ENCODE results near the gene DIRAS1. TPM values are rescaled to one million over a fixed set of nuclear protein-coding genes. Genes with fewer than 3 reads are reported as not detected.

The DIRAS1 gene
- total RNA-seq, result 0.15 TPM in 1 of 2 replicates, not detected in the other

GRCh38 chr19:2720777-2721569, at the start of gene DIRAS1:
TSS of gene DIRAS1 (minus strand) at chr19:2721372. CDS start at chr19:2717806, 3,566 bp downstream.
- DNase-seq (ENCODE audit: low read depth), result no peak

- no peak for DNase-seq (ENCODE audit: low read depth)
Observed at GRCh38 chr19:2770055-2771013, 49.2 kb upstream of the DIRAS1 start.

GRCh38 chr19:2769218-2769617, 48.0 kb upstream of the DIRAS1 start:
- no peak for DNase-seq (ENCODE audit: low read depth)

GRCh38 chr19:2768365-2769132, 47.4 kb upstream of the DIRAS1 start:
- DNase-seq (ENCODE audit: low read depth), result no peak

- DNase-seq (ENCODE audit: low read depth), result no peak
Observed at GRCh38 chr19:2767688-2768087, 46.5 kb upstream of the DIRAS1 start.

- DNase-seq (ENCODE audit: low read depth), result no peak
Observed at GRCh38 chr19:2766594-2767372, 45.6 kb upstream of the DIRAS1 start.

- no peak for DNase-seq (ENCODE audit: low read depth)
Observed at GRCh38 chr19:2765376-2765775, 44.2 kb upstream of the DIRAS1 start.

GRCh38 chr19:2764945-2765344, 43.8 kb upstream of the DIRAS1 start:
- DNase-seq (ENCODE audit: low read depth), result no peak

GRCh38 chr19:2763687-2764086, 42.5 kb upstream of the DIRAS1 start:
- DNase-seq (ENCODE audit: low read depth), result no peak

GRCh38 chr19:2762783-2763496, 41.8 kb upstream of the DIRAS1 start:
- no peak for DNase-seq (ENCODE audit: low read depth)

GRCh38 chr19:2761876-2762782, 41.0 kb upstream of the DIRAS1 start:
- no peak for DNase-seq (ENCODE audit: low read depth)

GRCh38 chr19:2761309-2761677, 40.1 kb upstream of the DIRAS1 start:
- DNase-seq (ENCODE audit: low read depth), result no peak

GRCh38 chr19:2759965-2760364, 38.8 kb upstream of the DIRAS1 start:
- DNase-seq (ENCODE audit: low read depth), result no peak

- no peak for DNase-seq (ENCODE audit: low read depth)
Observed at GRCh38 chr19:2759362-2759761, 38.2 kb upstream of the DIRAS1 start.

GRCh38 chr19:2758601-2759313, 37.6 kb upstream of the DIRAS1 start:
- DNase-seq (ENCODE audit: low read depth), result no peak

GRCh38 chr19:2756921-2757881, 36.0 kb upstream of the DIRAS1 start:
- DNase-seq (ENCODE audit: low read depth), result no peak

- DNase-seq (ENCODE audit: low read depth), result no peak
Observed at GRCh38 chr19:2756477-2756876, 35.3 kb upstream of the DIRAS1 start.

- no peak for DNase-seq (ENCODE audit: low read depth)
Observed at GRCh38 chr19:2755811-2756210, 34.6 kb upstream of the DIRAS1 start.

All from renal cortical epithelial cell (primary cell).